Measurements from ENCODE around the gene CENPB.

DNA sequence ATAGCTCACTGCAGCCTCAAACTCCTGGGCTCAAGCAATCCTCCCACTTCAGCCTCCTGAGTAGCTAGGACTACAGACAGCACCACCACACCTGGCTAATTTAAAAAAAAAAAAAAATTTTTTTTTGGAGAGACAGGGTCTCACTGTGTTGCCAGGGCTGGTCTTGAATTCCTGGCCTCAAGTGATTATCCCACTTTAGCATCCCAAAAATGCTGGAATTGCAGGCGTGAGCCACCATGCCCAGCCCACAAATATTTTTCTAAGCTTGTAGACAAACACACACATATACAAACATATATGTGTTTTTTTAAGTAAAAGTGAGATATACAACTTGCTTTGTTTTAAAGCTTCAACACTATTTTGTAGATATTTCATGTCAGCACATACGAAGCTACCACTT is 43.3 kb downstream of the CENPB start:
- no peak for TF ChIP-seq POLR2AphosphoS5 (IDR thresholded peaks at IDR 0.05)
- TF ChIP-seq EP300 (IDR thresholded peaks at IDR 0.05) = no peak
